Stimulated activated CD4-positive, alpha-beta T cell treated with anti-CD3 and anti-CD28 coated beads, Interleukin-15, amount 100 ng/mL, for 24 hours (primary cell): ENCODE results near the gene DHX29.
A peak's percentile ranks its signal among the peaks of the same experiment; 100 is the strongest.

ENCODE experiments used
- DNase-seq: peaks from one replicate; pipeline ENCODE4 v3.0.0-alpha.2; 2020

Gene DHX29

DNA sequence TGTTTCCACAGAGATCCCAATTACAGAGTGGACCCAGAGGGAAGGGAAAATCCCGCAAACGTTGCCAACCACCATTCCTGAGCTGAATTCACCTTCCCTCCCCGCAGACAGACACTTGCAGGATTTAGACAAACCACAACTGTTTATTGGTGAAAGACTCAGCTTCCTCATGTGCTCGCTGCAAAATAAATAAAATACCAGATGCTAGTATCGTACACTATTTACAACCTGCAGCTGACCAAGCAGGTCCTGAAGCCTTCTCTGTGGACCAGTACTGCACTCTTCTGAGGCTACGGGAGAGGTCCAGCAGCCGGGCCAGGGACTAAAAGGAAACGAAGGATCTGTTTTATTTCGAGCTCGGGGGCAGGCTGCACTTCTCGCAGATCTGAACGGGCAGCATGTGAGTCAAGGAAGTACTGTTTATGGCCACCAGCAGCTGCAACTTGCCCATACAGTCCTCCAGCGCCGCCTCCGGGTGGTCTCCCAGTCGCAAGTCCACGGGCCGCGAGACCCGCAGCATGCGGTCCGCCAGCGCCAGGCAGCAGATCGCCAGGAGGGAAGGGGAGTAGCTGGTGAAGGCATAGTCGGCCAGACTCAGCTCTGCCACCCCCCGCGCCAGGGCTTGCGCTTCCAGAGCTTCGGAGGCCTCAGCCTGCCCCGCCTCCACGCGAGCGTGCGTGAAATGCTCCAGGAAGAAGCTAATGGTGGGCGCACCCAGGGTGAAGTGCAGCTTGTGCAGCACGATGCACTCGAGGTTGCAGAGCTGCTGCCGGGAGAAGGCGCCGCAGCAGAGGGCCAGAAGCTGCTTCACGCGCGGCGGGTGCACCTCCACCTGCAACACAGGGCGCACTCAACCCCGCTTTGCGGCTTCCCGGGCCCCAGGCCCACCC, 76.2 kb downstream of the DHX29 start:
- DNase-seq = peak; percentile 27

DNA sequence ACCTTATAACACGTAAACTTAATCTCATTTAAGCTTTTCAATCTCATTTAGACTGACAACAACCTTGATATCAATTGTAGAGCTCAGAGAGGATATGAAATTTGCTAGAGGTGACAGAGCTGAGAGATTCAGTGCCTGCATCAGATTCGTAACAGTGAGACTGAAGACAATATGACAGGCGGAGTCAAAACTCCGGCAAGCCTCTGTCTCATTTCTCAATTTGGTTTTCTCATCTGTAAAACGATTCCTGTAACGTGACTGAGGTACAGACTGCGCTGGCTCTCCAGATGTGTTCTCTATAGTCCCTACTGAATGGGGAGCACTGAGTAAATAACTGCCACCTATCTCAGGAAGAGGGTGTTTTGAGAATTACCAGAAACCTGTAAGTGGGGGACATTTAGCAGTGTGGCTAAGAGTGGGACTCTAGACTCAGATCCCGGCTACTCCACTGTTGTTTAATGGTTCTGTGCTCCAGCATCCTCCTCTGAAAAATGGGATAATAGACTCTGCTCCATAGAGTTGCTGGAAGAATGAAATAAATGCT, 77.3 kb downstream of the DHX29 start:
- no peak for DNase-seq

- no peak for DNase-seq
Measured at GRCh38 chr5:55227664-55228430, 79.6 kb downstream of the DHX29 start.

DNA sequence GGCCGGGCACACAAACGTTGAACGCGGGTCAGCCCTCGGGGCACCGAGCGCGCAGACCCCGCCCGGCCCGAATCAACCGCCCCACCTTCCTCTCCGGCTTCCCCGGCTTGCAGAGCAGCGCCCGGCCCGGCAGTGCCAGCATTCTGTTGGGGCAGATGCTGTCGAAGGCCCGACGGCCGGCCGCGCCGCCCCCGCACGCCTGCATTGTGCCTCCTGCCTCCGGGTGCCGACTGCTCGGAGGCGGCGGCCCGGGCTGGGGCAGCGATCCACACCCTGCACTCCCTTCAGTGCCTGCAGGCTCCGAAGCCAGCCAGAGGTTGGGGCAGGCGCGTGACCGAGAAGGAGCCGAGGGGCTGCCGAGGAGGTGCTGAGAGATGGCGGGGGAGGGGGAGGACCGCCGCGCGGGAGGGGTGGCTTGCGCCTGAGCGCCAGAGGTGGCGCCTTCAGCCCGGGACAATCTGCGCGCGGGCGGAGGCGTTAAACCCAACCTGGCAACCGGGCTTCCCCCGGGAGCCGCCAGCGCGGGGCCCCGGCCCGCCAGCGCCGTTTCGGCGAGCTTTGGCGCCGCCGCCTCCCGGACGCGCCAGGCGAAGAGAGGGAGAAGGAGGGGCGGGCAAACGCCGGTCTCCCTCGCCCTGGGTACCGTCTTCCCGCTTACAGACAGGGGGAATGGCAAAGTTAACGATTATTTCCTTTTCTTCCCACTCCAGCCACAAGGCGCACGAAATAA, 80.4 kb downstream of the DHX29 start, which contains the start of gene MCIDAS:
Gene MCIDAS, minus strand, starts transcription at position 382 of the 730 bp plus-strand sequence. Its CDS starts 177 bp downstream, at position 205.
- DNase-seq = peak; percentile 81

- peak; percentile 86 for DNase-seq
Measured at GRCh38 chr5:55226027-55226933, 81.2 kb downstream of the DHX29 start.

GRCh38 chr5:55225346-55225745, 82.1 kb downstream of the DHX29 start:
- DNase-seq = no peak

DNA sequence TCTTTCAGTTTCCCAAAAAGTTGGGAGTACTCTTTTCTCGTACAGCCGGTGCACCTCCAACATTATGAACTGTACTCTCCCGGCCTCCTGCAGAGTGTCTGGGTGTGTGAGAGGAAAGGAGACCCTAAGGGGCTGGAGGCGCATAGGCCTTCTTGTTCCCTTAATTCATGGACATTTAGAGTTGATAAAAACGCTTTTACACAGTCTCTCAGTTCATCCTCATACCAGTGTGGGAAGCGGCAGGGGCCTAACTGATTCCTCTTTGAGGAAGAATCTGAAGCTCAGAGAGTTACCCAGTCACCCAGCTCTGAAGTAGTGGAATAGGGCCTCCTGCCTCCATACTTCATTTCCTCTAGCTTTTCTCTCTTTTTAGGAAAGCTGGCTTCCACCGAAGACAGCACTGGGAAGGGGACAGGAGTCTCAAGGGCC, 83.7 kb downstream of the DHX29 start:
- no peak for DNase-seq

DNA sequence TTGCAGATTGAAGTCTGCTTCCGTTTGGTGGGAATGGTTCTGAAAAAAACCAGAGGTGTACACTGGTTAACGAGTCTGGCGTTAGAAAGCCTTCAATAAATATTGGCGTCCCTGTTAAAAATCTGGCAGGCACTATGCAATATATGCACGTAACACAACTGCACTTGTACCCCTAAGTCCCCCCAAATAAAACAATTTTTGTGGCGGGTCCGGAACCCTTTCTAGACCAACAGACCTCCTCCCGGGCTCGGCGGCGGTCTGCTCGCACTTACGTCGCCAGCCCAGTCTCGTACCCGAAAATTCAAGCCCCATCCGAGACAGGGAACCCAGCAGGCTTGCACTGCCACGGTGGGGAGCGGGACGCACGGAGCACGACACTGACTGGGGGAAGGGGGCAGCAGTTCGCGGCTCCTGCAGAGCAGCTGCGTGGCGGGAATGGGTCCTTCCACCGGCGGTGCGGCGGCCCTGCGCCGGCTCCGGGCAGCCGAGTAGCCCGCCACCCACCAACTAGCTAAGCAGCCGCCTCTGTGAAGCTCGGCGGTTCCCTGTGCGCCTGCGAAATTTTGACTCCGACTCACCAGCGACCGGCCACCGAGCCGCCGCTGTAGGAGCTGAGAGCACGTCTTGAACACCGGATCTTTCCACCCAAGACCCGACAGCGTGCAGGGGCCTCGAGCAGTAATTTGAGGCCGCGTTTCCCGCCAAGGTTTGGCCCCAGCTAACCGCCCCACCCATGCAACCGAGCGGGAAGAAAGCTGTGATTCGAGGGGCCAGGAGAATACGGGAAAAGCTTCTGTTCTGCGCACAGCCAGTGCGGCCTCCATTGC, 84.3 kb downstream of the DHX29 start:
- peak; percentile 42 for DNase-seq

GRCh38 chr5:55222092-55222984, 85.2 kb downstream of the DHX29 start:
- no peak for DNase-seq

DNA sequence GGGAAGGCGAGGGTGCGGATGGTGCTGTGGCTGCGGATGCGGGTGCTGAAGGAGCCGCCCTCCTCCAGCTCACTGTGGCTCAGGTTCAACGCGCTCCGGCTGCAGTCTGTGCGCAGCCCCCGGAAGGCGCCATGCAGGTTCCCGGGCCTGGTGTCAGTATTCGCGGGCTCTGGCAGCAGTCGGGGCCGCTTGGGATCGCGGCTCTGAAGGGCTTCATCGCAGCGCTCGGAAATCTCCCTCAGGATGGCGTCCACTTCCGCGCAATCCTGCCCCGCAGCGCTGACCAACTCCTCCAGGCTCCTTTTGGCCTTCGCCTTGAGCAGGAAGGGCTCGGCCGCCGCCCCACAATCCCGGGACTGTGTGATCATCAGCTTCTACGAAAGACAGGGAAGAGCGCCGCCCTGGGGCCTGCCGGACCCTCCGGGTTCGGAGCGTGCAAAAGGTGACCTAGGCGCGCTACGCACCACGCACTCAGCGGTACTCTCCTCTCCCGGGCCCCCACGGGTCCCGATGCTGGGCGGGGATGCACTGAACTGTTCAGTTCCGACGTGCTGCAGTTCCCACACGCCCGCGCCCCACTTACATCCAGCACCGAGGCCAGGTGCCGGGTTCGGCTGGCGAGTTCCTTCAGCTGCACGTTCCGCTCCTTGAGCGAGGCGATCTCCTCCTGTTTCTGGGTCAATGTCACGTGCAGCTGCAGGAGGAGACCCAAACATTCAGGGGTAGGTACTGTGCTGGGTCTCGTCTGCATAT, 86.9 kb downstream of the DHX29 start:
- DNase-seq = peak; percentile 28

DNA sequence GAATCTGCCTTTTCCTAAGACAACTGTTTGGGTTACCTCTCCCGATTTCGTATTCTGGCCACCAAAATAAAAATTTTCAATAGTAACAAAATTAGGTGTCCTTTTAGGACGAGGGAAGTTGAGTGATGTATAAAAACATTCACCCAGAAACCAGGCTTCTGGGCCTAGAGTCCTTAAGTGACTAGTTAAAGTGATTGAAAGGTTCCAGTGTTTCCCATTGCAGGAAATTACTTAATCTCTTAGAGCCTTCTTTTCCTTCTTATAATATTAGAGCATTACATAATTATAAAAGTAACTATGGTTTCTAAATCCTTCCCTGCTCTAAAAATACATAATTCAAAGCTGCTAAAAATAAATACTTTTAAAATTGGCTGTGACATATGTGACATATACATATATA, 87.7 kb downstream of the DHX29 start:
- DNase-seq = no peak

DNA sequence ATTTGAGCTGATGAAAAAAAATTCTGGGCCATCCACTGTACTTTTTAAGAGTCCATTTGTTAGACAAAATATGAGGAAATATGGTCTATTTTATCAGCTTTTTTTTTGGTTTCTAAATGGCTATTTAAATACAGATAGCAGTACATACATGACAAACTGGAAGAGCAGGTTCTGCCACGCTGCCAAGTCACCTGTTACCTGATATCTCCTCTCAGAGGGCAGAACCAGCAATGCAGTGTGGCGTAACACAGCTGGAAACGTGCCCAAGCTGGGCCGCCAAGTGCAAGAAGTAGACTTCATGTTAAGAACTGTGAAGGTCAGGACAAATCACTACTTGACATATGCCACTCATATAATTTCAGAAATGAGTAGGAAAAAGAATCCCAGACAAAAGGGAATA, 88.5 kb downstream of the DHX29 start:
- DNase-seq = no peak

- DNase-seq = no peak
Measured at GRCh38 chr5:55211184-55211874, 96.2 kb downstream of the DHX29 start.
